Right kidney (tissue), 1 donor: ENCODE measurements around the gene MYO18B.
A peak's percentile ranks its signal among the peaks of the same experiment; 100 is the strongest.

ENCODE experiments used
- DNase-seq: peaks from one replicate; pipeline ENCODE4 v3.0.0-alpha.2; 2016

Gene MYO18B

GRCh38 chr22:25748704-25749103 is 6.7 kb downstream of the MYO18B start:
- DNase-seq: no peak

GRCh38 chr22:25749420-25750169 is 7.6 kb downstream of the MYO18B start:
- no peak for DNase-seq

- DNase-seq: no peak
Measured at GRCh38 chr22:25750569-25751173, 8.7 kb downstream of the MYO18B start.

GRCh38 chr22:25751174-25751581 is 9.2 kb downstream of the MYO18B start:
- DNase-seq: no peak

GRCh38 chr22:25752615-25753214 is 10.7 kb downstream of the MYO18B start:
- DNase-seq: no peak

- DNase-seq: no peak
Measured at GRCh38 chr22:25753252-25753651, 11.3 kb downstream of the MYO18B start.

GRCh38 chr22:25754527-25755202 is 12.7 kb downstream of the MYO18B start:
- DNase-seq: no peak

- DNase-seq: no peak
Measured at GRCh38 chr22:25757686-25758085, 15.7 kb downstream of the MYO18B start.

- DNase-seq: no peak
Measured at GRCh38 chr22:25758316-25758715, 16.3 kb downstream of the MYO18B start.

GRCh38 chr22:25759825-25760231 is 17.8 kb downstream of the MYO18B start:
- DNase-seq: no peak

GRCh38 chr22:25760294-25760693 is 18.3 kb downstream of the MYO18B start:
- no peak for DNase-seq

- no peak for DNase-seq
Measured at GRCh38 chr22:25760848-25761595, 19.0 kb downstream of the MYO18B start.

GRCh38 chr22:25762147-25762546 is 20.2 kb downstream of the MYO18B start:
- no peak for DNase-seq

GRCh38 chr22:25763239-25763777 is 21.3 kb downstream of the MYO18B start:
- no peak for DNase-seq

- no peak for DNase-seq
Measured at GRCh38 chr22:25764270-25765015, 22.5 kb downstream of the MYO18B start.

- no peak for DNase-seq
Measured at GRCh38 chr22:25765016-25765367, 23.0 kb downstream of the MYO18B start.

- DNase-seq: no peak
Measured at GRCh38 chr22:25765801-25766200, 23.8 kb downstream of the MYO18B start.

GRCh38 chr22:25766418-25766817 is 24.4 kb downstream of the MYO18B start:
- DNase-seq: no peak

- DNase-seq: no peak
Measured at GRCh38 chr22:25770333-25770732, 28.3 kb downstream of the MYO18B start.

- no peak for DNase-seq
Measured at GRCh38 chr22:25772288-25772687, 30.3 kb downstream of the MYO18B start.

GRCh38 chr22:25774575-25775026 is 32.6 kb downstream of the MYO18B start:
- DNase-seq: peak; percentile 12
